SHP77 (cell line): ENCODE data around the gene TBCD.
"Not testable (repeated sequence)": the region's sequence is repeated elsewhere in the genome, so short reads cannot be mapped to it uniquely, and the experiment has no call there.

Experiments
- DNase-seq, 2 experiments: peaks; one replicate each; lab custom pipeline; 2025; lab: John Stamatoyannopoulos, UW

Gene TBCD

GRCh38 chr17:82973456-82974135, 221.7 kb downstream of the TBCD start:
- no peak for DNase-seq

GRCh38 chr17:82974136-82974952, 222.5 kb downstream of the TBCD start:
- no peak for DNase-seq

GRCh38 chr17:82976982-82977488, 225.2 kb downstream of the TBCD start:
- no peak for DNase-seq

- DNase-seq = no peak
Measured at GRCh38 chr17:82977606-82978005, 225.7 kb downstream of the TBCD start.

- DNase-seq = no peak
Measured at GRCh38 chr17:82978765-82979349, 227.0 kb downstream of the TBCD start.

- no peak for DNase-seq
Measured at GRCh38 chr17:82979718-82980117, 227.9 kb downstream of the TBCD start.

- no peak for DNase-seq
Measured at GRCh38 chr17:82980632-82981031, 228.8 kb downstream of the TBCD start.

- no peak for DNase-seq
Measured at GRCh38 chr17:82981141-82981730, 229.4 kb downstream of the TBCD start.

- no peak for DNase-seq
Measured at GRCh38 chr17:82983510-82984248, 231.8 kb downstream of the TBCD start.

GRCh38 chr17:82984249-82984617, 232.4 kb downstream of the TBCD start:
- DNase-seq = not testable (repeated sequence)

GRCh38 chr17:82984751-82985427, 233.0 kb downstream of the TBCD start:
- DNase-seq = no peak

GRCh38 chr17:82985428-82985805, 233.6 kb downstream of the TBCD start:
- DNase-seq = no peak

- DNase-seq = no peak
Measured at GRCh38 chr17:82985973-82986372, 234.1 kb downstream of the TBCD start.

GRCh38 chr17:82989051-82989450, 237.2 kb downstream of the TBCD start:
- not testable (repeated sequence) for DNase-seq

GRCh38 chr17:82989881-82990280, 238.0 kb downstream of the TBCD start:
- DNase-seq = no peak

GRCh38 chr17:82993005-82993404, 241.1 kb downstream of the TBCD start:
- DNase-seq = no peak
